Measurements from ENCODE around the gene HIP1.

GRCh38 chr7:75762350-75762917, 23.7 kb upstream of the HIP1 start:
- TF ChIP-seq USF1 (IDR thresholded peaks at IDR 0.05): no peak
- TF ChIP-seq NFIC (IDR thresholded peaks at IDR 0.05): no peak
- TF ChIP-seq TAF1 (IDR thresholded peaks at IDR 0.05; ENCODE audit: low read depth): no peak
- peak; percentile 87 for TF ChIP-seq RAD21 (IDR thresholded peaks at IDR 0.05; ENCODE audit: low read depth)
- TF ChIP-seq TCF12 (IDR thresholded peaks at IDR 0.05; ENCODE audit: low read depth): no peak
- TF ChIP-seq FOXM1 (IDR thresholded peaks at IDR 0.05; ENCODE audit: borderline replicate concordance, low read depth): no peak
- no peak for TF ChIP-seq TEAD4 (IDR thresholded peaks at IDR 0.05)
- no peak for TF ChIP-seq EP300 (IDR thresholded peaks at IDR 0.05; ENCODE audit: borderline replicate concordance)
- TF ChIP-seq YY1 (IDR thresholded peaks at IDR 0.05; ENCODE audit: low read depth): no peak
- TF ChIP-seq REST (IDR thresholded peaks at IDR 0.05; ENCODE audit: low read depth): no peak

Measured in Ishikawa (cell line).